ENCODE data around the gene RNF224.
A peak's percentile ranks its signal among the peaks of the same experiment; 100 is the strongest.
"Not testable (repeated sequence)": the region's sequence is repeated elsewhere in the genome, so short reads cannot be mapped to it uniquely, and the experiment has no call there.

Gene RNF224

GRCh38 chr9:137240841-137241489 is 13.7 kb downstream of the RNF224 start, which contains the start of gene TUBB4B:
Gene TUBB4B (plus strand): TSS chr9:137241287. CDS start chr9:137241361, 74 bp downstream.
- peak; percentile 100 for DNase-seq (ENCODE audit: low spot score)

GRCh38 chr9:137241490-137242268 is 14.4 kb downstream of the RNF224 start:
- no peak for DNase-seq (ENCODE audit: low spot score)

DNA sequence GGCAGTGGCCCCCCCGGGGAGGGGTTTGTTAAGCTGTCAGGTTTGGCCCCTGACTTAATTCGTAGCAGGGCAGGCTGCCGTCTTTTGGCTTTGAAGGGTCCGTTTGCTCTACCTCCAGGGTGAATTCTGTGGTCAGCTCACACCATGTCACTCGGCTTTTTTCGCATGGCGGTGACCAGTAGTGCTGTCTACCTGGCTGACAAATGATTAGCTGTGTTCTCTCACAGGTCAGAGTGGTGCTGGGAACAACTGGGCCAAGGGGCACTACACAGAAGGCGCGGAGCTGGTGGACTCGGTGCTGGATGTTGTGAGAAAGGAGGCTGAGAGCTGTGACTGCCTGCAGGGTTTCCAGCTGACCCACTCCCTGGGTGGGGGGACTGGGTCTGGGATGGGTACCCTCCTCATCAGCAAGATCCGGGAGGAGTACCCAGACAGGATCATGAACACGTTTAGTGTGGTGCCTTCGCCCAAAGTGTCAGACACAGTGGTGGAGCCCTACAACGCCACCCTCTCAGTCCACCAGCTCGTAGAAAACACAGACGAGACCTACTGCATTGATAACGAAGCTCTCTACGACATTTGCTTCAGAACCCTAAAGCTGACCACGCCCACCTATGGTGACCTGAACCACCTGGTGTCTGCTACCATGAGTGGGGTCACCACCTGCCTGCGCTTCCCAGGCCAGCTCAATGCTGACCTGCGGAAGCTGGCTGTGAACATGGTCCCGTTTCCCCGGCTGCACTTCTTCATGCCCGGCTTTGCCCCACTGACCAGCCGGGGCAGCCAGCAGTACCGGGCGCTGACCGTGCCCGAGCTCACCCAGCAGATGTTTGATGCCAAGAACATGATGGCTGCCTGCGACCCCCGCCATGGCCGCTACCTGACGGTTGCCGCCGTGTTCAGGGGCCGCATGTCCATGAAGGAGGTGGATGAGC is 15.2 kb downstream of the RNF224 start:
- DNase-seq (ENCODE audit: low spot score), result no peak

DNA sequence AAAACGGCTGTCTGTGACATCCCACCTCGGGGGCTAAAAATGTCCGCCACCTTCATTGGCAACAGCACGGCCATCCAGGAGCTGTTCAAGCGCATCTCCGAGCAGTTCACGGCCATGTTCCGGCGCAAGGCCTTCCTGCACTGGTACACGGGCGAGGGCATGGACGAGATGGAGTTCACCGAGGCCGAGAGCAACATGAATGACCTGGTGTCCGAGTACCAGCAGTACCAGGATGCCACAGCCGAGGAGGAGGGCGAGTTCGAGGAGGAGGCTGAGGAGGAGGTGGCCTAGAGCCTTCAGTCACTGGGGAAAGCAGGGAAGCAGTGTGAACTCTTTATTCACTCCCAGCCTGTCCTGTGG is 15.9 kb downstream of the RNF224 start:
- not testable (repeated sequence) for DNase-seq (ENCODE audit: low spot score)

DNA sequence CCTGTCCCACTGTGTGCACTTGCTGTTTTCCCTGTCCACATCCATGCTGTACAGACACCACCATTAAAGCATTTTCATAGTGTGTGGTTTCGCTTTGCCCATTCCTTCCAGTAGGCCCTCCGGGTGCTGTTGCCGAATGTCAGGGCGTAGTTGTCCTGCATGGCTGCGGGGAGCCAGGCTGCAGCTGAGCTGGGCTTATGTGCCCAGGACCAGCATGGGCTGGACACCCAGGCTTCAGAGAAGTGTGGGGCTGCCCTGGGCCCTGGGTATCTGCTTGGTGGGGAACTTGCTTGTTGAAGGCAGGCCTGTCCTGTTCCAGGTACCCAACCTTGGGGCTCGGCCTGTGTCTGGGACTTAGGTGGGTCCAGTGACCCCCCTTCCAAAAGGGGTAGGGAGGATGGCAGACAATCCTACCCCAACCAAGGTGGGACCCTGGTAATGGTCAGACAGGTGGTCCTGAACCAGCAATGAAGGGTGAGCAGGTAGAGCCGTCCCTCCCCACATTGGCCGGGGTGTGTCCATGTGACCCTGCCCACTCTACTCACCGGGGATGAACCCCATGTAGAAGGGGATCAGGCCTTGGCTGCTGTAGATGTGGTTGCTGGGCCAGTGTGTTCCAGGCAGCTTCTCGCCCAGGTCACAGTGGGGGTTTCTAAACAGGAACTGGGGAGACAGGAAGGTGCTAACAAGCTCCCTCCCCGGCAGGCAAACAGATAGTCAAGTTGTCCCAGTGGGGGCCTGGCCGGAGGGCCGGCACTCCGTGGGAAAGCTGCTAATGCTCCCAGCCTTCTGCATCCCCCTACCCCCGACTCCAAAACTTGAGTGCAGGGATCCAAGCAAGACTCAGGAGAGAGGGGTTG is 16.6 kb downstream of the RNF224 start:
- DNase-seq (ENCODE audit: low spot score), result no peak

DNA sequence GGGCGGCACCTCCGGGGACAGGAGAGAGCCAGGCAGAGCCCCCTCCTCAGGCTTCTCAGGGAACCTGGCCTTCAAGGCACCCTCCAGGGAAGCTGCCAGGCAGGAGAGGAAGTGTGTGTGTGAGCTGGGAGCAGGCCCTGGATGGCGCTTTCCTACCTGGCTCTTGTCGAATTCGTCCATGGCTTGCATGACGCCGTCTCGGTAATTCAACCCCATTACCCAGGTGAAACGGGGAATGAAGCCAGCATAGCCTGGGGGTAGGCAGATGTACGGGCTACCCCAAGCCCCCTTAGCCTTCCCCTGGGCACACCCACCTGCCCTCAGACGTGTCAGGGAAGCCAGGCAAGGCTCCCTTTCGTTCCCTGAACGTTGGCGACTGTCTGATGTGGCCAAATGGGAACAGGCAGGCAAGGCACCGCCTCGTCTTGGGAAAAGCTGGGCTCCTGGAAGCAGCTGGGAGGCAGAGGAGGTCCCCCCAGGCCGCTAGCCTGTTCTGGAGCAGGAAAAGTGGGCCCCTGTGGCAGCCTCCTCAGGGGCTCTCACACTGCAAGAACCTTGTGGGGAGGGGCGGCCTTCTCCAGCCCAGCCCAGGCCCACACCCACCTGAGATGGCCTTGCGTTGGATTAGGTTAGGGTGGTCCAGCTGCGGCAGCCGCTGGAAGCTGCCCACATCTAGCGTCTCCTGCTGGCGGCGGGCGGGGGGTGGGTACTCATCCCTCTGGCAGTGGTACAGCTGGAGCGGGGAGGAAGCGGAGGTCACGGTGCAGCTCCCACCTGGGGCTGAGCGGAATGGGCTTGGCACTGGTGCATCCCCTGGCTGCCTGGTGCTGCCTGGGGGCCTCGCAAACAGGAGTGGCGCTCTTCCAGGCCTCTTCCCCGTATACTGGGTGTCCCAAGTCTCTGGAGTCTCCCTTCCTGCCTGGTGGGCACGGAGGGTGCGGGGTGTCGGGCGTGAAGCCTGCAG is 17.5 kb downstream of the RNF224 start:
- no peak for DNase-seq (ENCODE audit: low spot score)

DNA sequence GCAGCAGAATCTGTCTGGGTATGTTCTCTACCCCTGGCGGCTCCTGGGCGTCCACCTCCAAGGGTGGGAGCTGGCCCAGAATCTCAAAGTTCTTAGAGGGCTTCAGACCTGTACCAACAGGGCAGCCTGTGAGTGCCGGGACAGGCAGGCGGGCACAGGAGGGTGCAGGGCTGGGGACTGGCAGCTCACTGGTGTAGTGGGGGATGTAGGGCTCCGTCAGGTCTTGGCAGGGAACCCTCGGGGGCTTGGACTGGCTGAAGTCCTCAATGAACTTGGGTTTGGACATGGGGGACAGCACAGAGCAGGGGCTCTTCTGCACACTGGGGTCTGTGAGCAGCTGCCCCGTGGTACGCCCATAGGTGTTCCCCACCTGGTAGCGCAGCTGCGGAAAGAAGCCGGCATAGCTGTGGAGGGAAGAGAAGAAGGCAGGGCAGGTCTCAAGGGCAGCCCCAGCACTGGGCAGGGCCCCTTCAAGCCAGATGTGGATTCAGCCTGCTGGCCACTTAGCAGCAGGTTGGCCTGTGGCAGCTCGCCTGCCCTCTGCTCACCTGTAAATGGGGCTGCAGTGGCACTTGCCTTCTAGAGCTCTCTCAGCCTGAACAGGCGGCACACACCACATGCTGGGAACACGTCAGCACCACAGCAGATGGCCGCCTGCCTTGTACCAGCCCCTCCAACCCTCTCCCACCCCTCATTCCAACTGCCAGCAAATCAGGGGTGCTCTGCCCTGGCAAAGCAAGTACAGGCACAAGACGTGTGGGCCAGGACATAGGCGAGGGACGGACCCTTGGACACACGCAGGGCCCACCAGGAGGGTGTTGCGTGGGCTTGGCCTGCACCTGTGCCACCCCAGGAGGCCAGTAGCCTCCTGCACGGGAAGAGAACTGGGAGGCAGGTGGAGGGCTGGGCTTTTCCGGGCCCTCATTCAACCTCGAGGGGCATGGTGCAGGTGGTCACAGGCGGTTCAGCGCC is 18.4 kb downstream of the RNF224 start:
- DNase-seq (ENCODE audit: low spot score), result no peak

DNA sequence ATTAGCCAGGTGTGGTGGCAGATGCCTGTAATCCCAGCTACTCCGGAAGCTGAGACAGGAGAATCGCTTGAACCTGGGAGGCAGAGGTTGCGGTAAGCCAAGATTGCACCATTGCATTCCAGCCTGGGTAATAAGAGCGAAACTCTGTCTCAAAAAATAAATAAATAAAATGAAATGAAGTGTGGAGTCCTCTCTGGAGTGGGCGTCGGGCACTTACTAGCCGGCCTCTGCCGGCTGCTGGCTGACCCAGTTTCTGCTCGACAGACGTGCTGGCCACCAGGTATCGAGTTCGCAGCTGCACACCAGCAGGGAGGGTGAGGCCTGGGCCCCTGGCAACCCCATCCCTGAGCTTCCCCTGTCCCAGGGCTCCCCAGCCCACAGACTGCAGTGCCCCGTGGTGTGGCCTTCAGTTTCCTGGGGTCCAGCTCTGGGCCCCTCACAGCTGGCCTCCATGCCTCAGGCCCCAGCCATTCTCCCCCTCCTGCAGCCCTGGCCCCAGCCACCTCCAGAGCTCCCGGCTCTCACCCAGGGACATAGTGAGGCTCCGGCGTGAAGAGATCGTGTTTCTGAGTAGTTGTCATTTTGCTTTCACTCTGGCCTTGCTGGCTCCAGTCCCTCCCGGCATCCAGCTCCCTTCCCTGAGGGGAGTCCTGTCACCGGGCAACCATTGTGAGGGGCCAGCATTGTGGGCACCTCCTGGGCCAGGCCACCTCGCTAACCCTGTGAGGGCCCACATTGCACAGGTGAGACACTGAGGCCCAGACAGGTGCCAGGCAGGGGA is 20.0 kb downstream of the RNF224 start:
- DNase-seq (ENCODE audit: low spot score), result no peak

GRCh38 chr9:137247916-137248175 is 20.5 kb downstream of the RNF224 start:
- DNase-seq (ENCODE audit: low spot score), result no peak

- no peak for DNase-seq (ENCODE audit: low spot score)
These were observed 23.3 kb downstream of the RNF224 start for GRCh38 chr9:137250329-137251193.

- DNase-seq (ENCODE audit: low spot score), result no peak
These were observed 23.8 kb downstream of the RNF224 start, which contains the start of gene STPG3 for GRCh38 chr9:137251194-137251461. Gene STPG3 (plus strand): TSS chr9:137251286. CDS start chr9:137251287, 1 bp downstream.

- no peak for DNase-seq (ENCODE audit: low spot score)
These were observed 24.4 kb downstream of the RNF224 start for GRCh38 chr9:137251490-137252268.

DNA sequence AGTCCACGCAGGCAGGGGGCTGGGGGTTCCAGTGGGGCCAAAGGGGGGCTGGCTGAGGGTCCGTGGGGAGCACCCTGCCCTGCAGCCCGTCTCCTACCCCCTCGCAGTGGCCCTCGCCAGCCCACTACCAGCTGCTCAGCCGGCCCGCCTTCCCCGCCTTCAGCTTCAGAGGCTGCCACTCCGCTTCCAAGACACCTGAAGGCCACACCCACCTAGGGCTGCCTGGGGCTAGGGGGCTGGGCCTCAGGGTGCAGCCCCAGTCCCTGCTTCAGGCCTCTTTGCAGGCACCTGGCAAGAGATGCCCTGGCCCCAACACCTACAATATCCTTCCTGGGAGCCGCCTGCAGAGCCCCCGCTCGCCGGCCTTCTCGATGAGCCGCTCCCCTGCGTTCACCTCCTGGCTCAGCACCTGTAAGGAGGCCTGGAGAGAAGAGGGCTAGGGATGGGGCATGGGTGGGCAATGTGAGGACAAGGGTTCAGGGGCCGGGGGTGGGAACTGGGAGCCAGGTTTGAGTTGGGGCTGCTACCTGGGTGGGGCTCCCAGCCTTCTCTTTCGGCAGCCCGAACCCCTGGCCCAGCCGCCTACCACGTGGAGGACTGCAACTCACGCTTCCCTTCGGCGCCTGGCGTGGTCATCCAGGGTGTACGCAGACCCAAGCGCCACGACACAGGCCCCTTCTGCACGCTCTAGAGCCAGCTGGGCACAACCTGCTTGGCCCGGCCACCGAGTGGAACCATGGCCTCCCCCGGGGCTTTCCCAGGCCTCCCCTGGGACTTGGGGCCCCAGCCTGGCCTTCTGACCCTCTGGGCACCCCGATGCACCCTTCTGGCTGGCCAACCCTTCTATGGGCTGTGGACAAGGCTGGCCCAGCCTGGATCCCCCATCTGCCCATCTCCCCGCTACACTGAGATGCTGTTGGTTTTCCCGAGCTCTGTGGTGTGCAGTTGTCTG is 25.5 kb downstream of the RNF224 start:
- no peak for DNase-seq (ENCODE audit: low spot score)

GRCh38 chr9:137253717-137254623 is 26.7 kb downstream of the RNF224 start:
- no peak for DNase-seq (ENCODE audit: low spot score)
